Tibial nerve (tissue), 3 donors: ENCODE measurements around the gene RARA.
"Not testable (repeated sequence)": the region's sequence is repeated elsewhere in the genome, so short reads cannot be mapped to it uniquely, and the experiment has no call there.

ENCODE experiments used
- CTCF ChIP-seq, 5 experiments: fragments of 200-600 bp in 3 of 5; fragments of 450-650 bp in 2 of 5; sonication (generic) in 3 of 5; IDR thresholded peaks; one replicate each; pipeline ENCODE4 v1.5.1; 2016 to 2019; ENCODE audit warnings: antibody characterized with exemption in 5 of 5, mild to moderate bottlenecking in 3 of 5, moderate library complexity in 2 of 5
- POLR2A ChIP-seq, 2 donors: fragments of 450-650 bp; IDR thresholded peaks; one replicate each; pipeline ENCODE4 v1.6.1; 2017; ENCODE audit warnings: antibody characterized with exemption in 2 of 2, mild to moderate bottlenecking in 2 of 2, moderate library complexity in 2 of 2

- TF ChIP-seq CTCF, POLR2A (IDR thresholded peaks at IDR 0.05): not testable (repeated sequence)
Measured at GRCh38 chr17:40299159-40299757, 9.7 kb upstream of the RARA start.
